Measurements from ENCODE around the gene EFL1.
"Not testable (repeated sequence)": the region's sequence is repeated elsewhere in the genome, so short reads cannot be mapped to it uniquely, and the experiment has no call there.

EFL1 gene

GRCh38 chr15:82301296-82302016, 38.9 kb upstream of the EFL1 start:
- Histone ChIP-seq H3K4me3 (ENCODE audit: low read depth, low read length) (no peak overlapping the region), H3K4me2 (ENCODE audit: low read length) (no peak overlapping the region), H3K79me2 (no peaks in the 10 kb centered on the region), H3K27ac (no peak overlapping the region), H3K4me1 (no peaks in the 10 kb centered on the region), H2AFZ (no peak overlapping the region), H3K9ac (no peak overlapping the region), H3K36me3 (ENCODE audit: control insufficient read depth, insufficient read depth, low read length) (no peaks in the 10 kb centered on the region), H3K27me3 (ENCODE audit: control insufficient read depth, insufficient read depth, low read length) (no peaks in the 10 kb centered on the region), H3K9me3 (ENCODE audit: control insufficient read depth, low read length) (no peaks in the 10 kb centered on the region)
- TF ChIP-seq, protein P1, sequence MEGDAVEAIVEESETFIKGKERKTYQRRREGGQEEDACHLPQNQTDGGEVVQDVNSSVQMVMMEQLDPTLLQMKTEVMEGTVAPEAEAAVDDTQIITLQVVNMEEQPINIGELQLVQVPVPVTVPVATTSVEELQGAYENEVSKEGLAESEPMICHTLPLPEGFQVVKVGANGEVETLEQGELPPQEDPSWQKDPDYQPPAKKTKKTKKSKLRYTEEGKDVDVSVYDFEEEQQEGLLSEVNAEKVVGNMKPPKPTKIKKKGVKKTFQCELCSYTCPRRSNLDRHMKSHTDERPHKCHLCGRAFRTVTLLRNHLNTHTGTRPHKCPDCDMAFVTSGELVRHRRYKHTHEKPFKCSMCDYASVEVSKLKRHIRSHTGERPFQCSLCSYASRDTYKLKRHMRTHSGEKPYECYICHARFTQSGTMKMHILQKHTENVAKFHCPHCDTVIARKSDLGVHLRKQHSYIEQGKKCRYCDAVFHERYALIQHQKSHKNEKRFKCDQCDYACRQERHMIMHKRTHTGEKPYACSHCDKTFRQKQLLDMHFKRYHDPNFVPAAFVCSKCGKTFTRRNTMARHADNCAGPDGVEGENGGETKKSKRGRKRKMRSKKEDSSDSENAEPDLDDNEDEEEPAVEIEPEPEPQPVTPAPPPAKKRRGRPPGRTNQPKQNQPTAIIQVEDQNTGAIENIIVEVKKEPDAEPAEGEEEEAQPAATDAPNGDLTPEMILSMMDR (IDR thresholded peaks at IDR 0.05) = no peak

- Histone ChIP-seq H3K27ac (no peak overlapping the region), H3K79me2 (no peaks in the 10 kb centered on the region), H2AFZ (no peak overlapping the region), H3K36me3 (ENCODE audit: control insufficient read depth, insufficient read depth, low read length) (no peaks in the 10 kb centered on the region), H3K4me1 (no peaks in the 10 kb centered on the region), H3K27me3 (ENCODE audit: control insufficient read depth, insufficient read depth, low read length) (no peaks in the 10 kb centered on the region), H3K4me3 (ENCODE audit: low read depth, low read length) (no peak overlapping the region), H3K9ac (no peak overlapping the region), H3K4me2 (ENCODE audit: low read length) (no peak overlapping the region), H3K9me3 (ENCODE audit: control insufficient read depth, low read length) (no peaks in the 10 kb centered on the region)
- TF ChIP-seq, protein P1 (IDR thresholded peaks at IDR 0.05) = no peak
Measured at GRCh38 chr15:82300883-82301282, 38.3 kb upstream of the EFL1 start.

- H3K4me1 ChIP-seq; H3K79me2 ChIP-seq; H3K36me3 ChIP-seq (ENCODE audit: control insufficient read depth, insufficient read depth, low read length); H3K9me3 ChIP-seq (ENCODE audit: control insufficient read depth, low read length); H3K4me2 ChIP-seq (ENCODE audit: low read length); H3K4me3 ChIP-seq (ENCODE audit: low read depth, low read length); H3K9ac ChIP-seq; H3K27me3 ChIP-seq (ENCODE audit: control insufficient read depth, insufficient read depth, low read length); H2AFZ ChIP-seq; H3K27ac ChIP-seq: not testable (repeated sequence)
Measured at GRCh38 chr15:82300326-82300725, 37.8 kb upstream of the EFL1 start.

DNA sequence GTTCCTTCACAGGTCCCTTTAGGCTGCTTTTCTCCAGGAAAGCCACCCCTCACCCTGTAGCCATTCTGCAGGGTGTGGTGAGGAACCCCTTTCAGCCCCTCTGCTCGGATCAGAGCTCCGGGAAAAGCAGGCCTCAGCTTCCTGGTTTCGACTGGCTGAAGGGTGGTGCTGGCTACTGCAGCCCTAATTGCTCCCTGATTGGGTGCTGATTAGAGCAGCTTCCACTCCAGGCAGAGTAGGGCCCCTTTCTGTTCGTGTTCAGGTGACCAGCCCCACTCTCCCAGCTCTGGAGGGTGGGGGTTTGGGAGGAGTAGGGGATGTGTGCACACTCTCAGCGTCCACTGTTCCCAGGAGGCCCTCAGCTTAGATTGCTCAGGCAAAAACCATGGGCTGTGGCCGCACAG, 37.0 kb upstream of the EFL1 start:
- H3K4me3 ChIP-seq (ENCODE audit: low read depth, low read length); H3K4me1 ChIP-seq; H3K36me3 ChIP-seq (ENCODE audit: control insufficient read depth, insufficient read depth, low read length); H2AFZ ChIP-seq; H3K9ac ChIP-seq; H3K79me2 ChIP-seq; H3K27me3 ChIP-seq (ENCODE audit: control insufficient read depth, insufficient read depth, low read length); H3K27ac ChIP-seq; H3K9me3 ChIP-seq (ENCODE audit: control insufficient read depth, low read length); H3K4me2 ChIP-seq (ENCODE audit: low read length): not testable (repeated sequence)

GRCh38 chr15:82298520-82298919, 36.0 kb upstream of the EFL1 start:
- H3K4me3 ChIP-seq (ENCODE audit: low read depth, low read length) = no peak overlapping the region
- no peaks in the 10 kb centered on the region for H3K36me3 ChIP-seq (ENCODE audit: control insufficient read depth, insufficient read depth, low read length)
- H3K4me2 ChIP-seq (ENCODE audit: low read length) = no peak overlapping the region
- no peaks in the 10 kb centered on the region for H3K9me3 ChIP-seq (ENCODE audit: control insufficient read depth, low read length)
- H3K4me1 ChIP-seq = no peaks in the 10 kb centered on the region
- H3K27ac ChIP-seq = no peak overlapping the region
- no peak overlapping the region for H2AFZ ChIP-seq
- H3K79me2 ChIP-seq = no peaks in the 10 kb centered on the region
- no peaks in the 10 kb centered on the region for H3K27me3 ChIP-seq (ENCODE audit: control insufficient read depth, insufficient read depth, low read length)
- TF ChIP-seq, protein P1 (IDR thresholded peaks at IDR 0.05) = no peak
- no peak overlapping the region for H3K9ac ChIP-seq

GRCh38 chr15:82298032-82298431, 35.5 kb upstream of the EFL1 start:
- Histone ChIP-seq H2AFZ (no peak overlapping the region), H3K9ac (no peak overlapping the region), H3K4me1 (no peaks in the 10 kb centered on the region), H3K9me3 (ENCODE audit: control insufficient read depth, low read length) (no peaks in the 10 kb centered on the region), H3K4me3 (ENCODE audit: low read depth, low read length) (no peak overlapping the region), H3K27me3 (ENCODE audit: control insufficient read depth, insufficient read depth, low read length) (no peaks in the 10 kb centered on the region), H3K4me2 (ENCODE audit: low read length) (no peak overlapping the region), H3K79me2 (no peaks in the 10 kb centered on the region), H3K27ac (no peak overlapping the region), H3K36me3 (ENCODE audit: control insufficient read depth, insufficient read depth, low read length) (no peaks in the 10 kb centered on the region)
- TF ChIP-seq, protein P1 (IDR thresholded peaks at IDR 0.05) = no peak
